ENCODE measurements around the gene OR5H2. TPM values are rescaled to one million over a fixed set of nuclear protein-coding genes. Genes with fewer than 3 reads are reported as not detected.

OR5H2 gene
- total RNA-seq, 1 donor from 2014 or later: not detected

- no peaks in the 10 kb centered on the region for H3K4me1 Mint-ChIP-seq (ENCODE audit: low read depth, unreplicated experiment)
- DNase-seq (ENCODE audit: low read depth) (no peak), FAIRE-seq (no peak)
- H3K27me3 Mint-ChIP-seq (ENCODE audit: low read depth, unreplicated experiment): no peaks in the 10 kb centered on the region
- Histone ChIP-seq H3K9ac (ENCODE audit: low read length) (no peak overlapping the region), H3K4me3 (ENCODE audit: insufficient read depth, low read depth, low read length) (no peak overlapping the region), H3K4me2 (ENCODE audit: low read length) (no peak overlapping the region), H3K36me3 (ENCODE audit: insufficient read depth, low read length) (no peaks in the 10 kb centered on the region), H4K20me1 (ENCODE audit: insufficient read depth, low read length) (no peaks in the 10 kb centered on the region), H3K9me3 (ENCODE audit: insufficient read depth, low read depth, low read length) (no peaks in the 10 kb centered on the region), H3K79me2 (ENCODE audit: insufficient read depth, low read length) (no peaks in the 10 kb centered on the region), H3K27me3 (ENCODE audit: insufficient read depth, low read length) (no peaks in the 10 kb centered on the region), H3K27ac (ENCODE audit: low read depth, low read length) (no peak overlapping the region), H3K4me1 (ENCODE audit: insufficient read depth, low read length) (no peaks in the 10 kb centered on the region), H2AFZ (ENCODE audit: low read depth, low read length) (no peak overlapping the region)
- no peaks in the 10 kb centered on the region for H3K36me3 Mint-ChIP-seq (ENCODE audit: low read depth, unreplicated experiment)
- no peak for TF ChIP-seq EZH2 (IDR thresholded peaks at IDR 0.05; ENCODE audit: insufficient read depth, low read length)
- TF ChIP-seq, protein P1, sequence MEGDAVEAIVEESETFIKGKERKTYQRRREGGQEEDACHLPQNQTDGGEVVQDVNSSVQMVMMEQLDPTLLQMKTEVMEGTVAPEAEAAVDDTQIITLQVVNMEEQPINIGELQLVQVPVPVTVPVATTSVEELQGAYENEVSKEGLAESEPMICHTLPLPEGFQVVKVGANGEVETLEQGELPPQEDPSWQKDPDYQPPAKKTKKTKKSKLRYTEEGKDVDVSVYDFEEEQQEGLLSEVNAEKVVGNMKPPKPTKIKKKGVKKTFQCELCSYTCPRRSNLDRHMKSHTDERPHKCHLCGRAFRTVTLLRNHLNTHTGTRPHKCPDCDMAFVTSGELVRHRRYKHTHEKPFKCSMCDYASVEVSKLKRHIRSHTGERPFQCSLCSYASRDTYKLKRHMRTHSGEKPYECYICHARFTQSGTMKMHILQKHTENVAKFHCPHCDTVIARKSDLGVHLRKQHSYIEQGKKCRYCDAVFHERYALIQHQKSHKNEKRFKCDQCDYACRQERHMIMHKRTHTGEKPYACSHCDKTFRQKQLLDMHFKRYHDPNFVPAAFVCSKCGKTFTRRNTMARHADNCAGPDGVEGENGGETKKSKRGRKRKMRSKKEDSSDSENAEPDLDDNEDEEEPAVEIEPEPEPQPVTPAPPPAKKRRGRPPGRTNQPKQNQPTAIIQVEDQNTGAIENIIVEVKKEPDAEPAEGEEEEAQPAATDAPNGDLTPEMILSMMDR (IDR thresholded peaks at IDR 0.05; ENCODE audit: insufficient read depth, low read depth, low read length): no peak
- H3K27ac Mint-ChIP-seq (ENCODE audit: unreplicated experiment): no peak overlapping the region
- no peaks in the 10 kb centered on the region for H3K9me3 Mint-ChIP-seq (ENCODE audit: unreplicated experiment)
- H3K4me3 Mint-ChIP-seq (ENCODE audit: unreplicated experiment): no peak overlapping the region
Measured at GRCh38 chr3:98322101-98322500, 39.8 kb downstream of the OR5H2 start.

- H3K9ac ChIP-seq (ENCODE audit: low read length): no peak overlapping the region
- Mint-ChIP-seq H3K27ac (ENCODE audit: unreplicated experiment) (no peak overlapping the region), H3K4me1 (ENCODE audit: low read depth, unreplicated experiment) (no peaks in the 10 kb centered on the region), H3K36me3 (ENCODE audit: low read depth, unreplicated experiment) (no peaks in the 10 kb centered on the region), H3K9me3 (ENCODE audit: unreplicated experiment) (no peaks in the 10 kb centered on the region), H3K4me3 (ENCODE audit: unreplicated experiment) (no peak overlapping the region), H3K27me3 (ENCODE audit: low read depth, unreplicated experiment) (no peaks in the 10 kb centered on the region)
- no peaks in the 10 kb centered on the region for H3K36me3 ChIP-seq (ENCODE audit: insufficient read depth, low read length)
- DNase-seq (ENCODE audit: low read depth): no peak
- no peaks in the 10 kb centered on the region for H3K4me1 ChIP-seq (ENCODE audit: insufficient read depth, low read length)
- H4K20me1 ChIP-seq (ENCODE audit: insufficient read depth, low read length): no peaks in the 10 kb centered on the region
- H2AFZ ChIP-seq (ENCODE audit: low read depth, low read length): no peak overlapping the region
- no peaks in the 10 kb centered on the region for H3K79me2 ChIP-seq (ENCODE audit: insufficient read depth, low read length)
- no peak overlapping the region for H3K4me2 ChIP-seq (ENCODE audit: low read length)
- FAIRE-seq: no peak
- H3K27me3 ChIP-seq (ENCODE audit: insufficient read depth, low read length): no peaks in the 10 kb centered on the region
- TF ChIP-seq EZH2 (IDR thresholded peaks at IDR 0.05; ENCODE audit: insufficient read depth, low read length): no peak
- TF ChIP-seq, protein P1 (IDR thresholded peaks at IDR 0.05; ENCODE audit: insufficient read depth, low read depth, low read length): no peak
- no peak overlapping the region for H3K4me3 ChIP-seq (ENCODE audit: insufficient read depth, low read depth, low read length)
- H3K9me3 ChIP-seq (ENCODE audit: insufficient read depth, low read depth, low read length): no peaks in the 10 kb centered on the region
- no peak overlapping the region for H3K27ac ChIP-seq (ENCODE audit: low read depth, low read length)
Measured at GRCh38 chr3:98322686-98323085, 40.4 kb downstream of the OR5H2 start.

GRCh38 chr3:98323425-98323824, 41.1 kb downstream of the OR5H2 start:
- no peaks in the 10 kb centered on the region for H3K36me3 Mint-ChIP-seq (ENCODE audit: low read depth, unreplicated experiment)
- DNase-seq (ENCODE audit: low read depth): no peak
- H3K27me3 ChIP-seq (ENCODE audit: insufficient read depth, low read length): no peaks in the 10 kb centered on the region
- no peak for TF ChIP-seq EZH2 (IDR thresholded peaks at IDR 0.05; ENCODE audit: insufficient read depth, low read length)
- TF ChIP-seq, protein P1 (IDR thresholded peaks at IDR 0.05; ENCODE audit: insufficient read depth, low read depth, low read length): no peak
- no peak overlapping the region for H3K27ac ChIP-seq (ENCODE audit: low read depth, low read length)
- H2AFZ ChIP-seq (ENCODE audit: low read depth, low read length): no peak overlapping the region
- no peaks in the 10 kb centered on the region for H3K79me2 ChIP-seq (ENCODE audit: insufficient read depth, low read length)
- H3K4me2 ChIP-seq (ENCODE audit: low read length): no peak overlapping the region
- H4K20me1 ChIP-seq (ENCODE audit: insufficient read depth, low read length): no peaks in the 10 kb centered on the region
- no peaks in the 10 kb centered on the region for H3K9me3 ChIP-seq (ENCODE audit: insufficient read depth, low read depth, low read length)
- H3K27ac Mint-ChIP-seq (ENCODE audit: unreplicated experiment): no peak overlapping the region
- H3K36me3 ChIP-seq (ENCODE audit: insufficient read depth, low read length): no peaks in the 10 kb centered on the region
- no peaks in the 10 kb centered on the region for H3K27me3 Mint-ChIP-seq (ENCODE audit: low read depth, unreplicated experiment)
- H3K4me1 Mint-ChIP-seq (ENCODE audit: low read depth, unreplicated experiment): no peaks in the 10 kb centered on the region
- no peak overlapping the region for H3K9ac ChIP-seq (ENCODE audit: low read length)
- H3K4me3 Mint-ChIP-seq (ENCODE audit: unreplicated experiment): no peak overlapping the region
- H3K4me3 ChIP-seq (ENCODE audit: insufficient read depth, low read depth, low read length): no peak overlapping the region
- H3K4me1 ChIP-seq (ENCODE audit: insufficient read depth, low read length): no peaks in the 10 kb centered on the region
- no peaks in the 10 kb centered on the region for H3K9me3 Mint-ChIP-seq (ENCODE audit: unreplicated experiment)
- FAIRE-seq: no peak

All from astrocyte (in vitro differentiated cells and primary cell).